GM19238 (cell line): ENCODE data around the gene WWP2.
A peak's percentile ranks its signal among the peaks of the same experiment; 100 is the strongest.
"Not testable (repeated sequence)": the region's sequence is repeated elsewhere in the genome, so short reads cannot be mapped to it uniquely, and the experiment has no call there.

Source experiments
- DNase-seq: peaks from one replicate; pipeline ENCODE4 v3.0.0; 2011; ENCODE audit warnings: low spot score; ENCODE audit not compliant: insufficient read length

WWP2 gene

DNA sequence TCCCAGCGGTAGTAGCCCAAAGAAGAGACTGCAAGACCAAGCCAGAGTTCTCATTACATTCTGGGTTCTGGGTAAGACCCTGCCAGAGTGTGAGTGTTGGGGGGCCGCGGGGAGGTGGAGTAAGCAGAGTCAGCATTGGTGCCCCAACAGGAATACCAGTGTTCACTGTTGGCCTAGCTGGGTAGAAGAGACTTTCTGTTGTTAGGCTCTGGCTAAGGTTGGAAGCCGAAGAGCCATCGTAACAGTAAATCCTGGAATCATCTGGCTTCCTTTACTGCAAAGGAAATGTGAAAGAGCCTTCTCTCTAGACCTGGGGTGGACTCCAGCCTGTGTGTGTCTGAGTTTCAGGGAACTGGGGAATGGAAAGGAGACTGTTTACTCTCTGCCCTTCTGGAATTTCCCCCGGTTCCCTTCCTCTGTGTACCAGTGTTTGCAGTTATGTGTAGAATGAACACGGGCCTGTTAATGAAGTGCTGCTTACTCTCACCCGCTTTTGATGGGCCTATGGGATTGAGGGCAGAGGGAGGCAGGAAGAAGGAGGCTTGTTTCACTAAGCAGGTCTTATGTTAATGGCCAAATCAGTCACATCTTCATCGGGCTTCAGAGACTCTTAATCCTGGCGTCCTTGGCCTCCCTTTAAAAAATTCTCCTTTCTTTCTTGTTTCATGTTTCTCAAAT, 68.5 kb downstream of the WWP2 start:
- DNase-seq, result no peak

- no peak for DNase-seq
Measured at GRCh38 chr16:69831212-69832123, 69.3 kb downstream of the WWP2 start.

- no peak for DNase-seq
Measured at GRCh38 chr16:69833357-69834282, 71.5 kb downstream of the WWP2 start.

- DNase-seq, result peak; percentile 33
Measured at GRCh38 chr16:69834807-69835466, 72.8 kb downstream of the WWP2 start.

- DNase-seq, result no peak
Measured at GRCh38 chr16:69836257-69836656, 74.1 kb downstream of the WWP2 start.

DNA sequence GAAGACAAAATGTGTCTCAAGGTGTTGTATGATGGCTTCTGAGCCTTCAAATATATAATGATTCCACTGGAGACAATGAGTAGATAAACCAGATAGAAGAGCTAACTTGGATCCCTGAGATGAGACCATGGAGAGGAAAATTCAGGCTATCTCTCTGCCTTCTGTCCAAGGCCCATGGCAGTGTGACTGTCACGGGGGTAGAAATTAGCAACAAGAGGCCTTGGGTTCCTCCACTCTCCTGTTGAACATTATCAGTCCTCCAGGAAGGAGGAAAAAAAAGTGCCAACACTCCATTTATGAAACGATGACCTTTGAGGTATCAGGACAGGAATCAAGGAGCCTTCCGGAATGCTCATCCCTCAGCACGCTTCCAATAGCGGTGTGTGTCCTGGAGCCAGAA, 75.2 kb downstream of the WWP2 start:
- DNase-seq, result no peak

- DNase-seq, result no peak
Measured at GRCh38 chr16:69838489-69838888, 76.4 kb downstream of the WWP2 start.

- no peak for DNase-seq
Measured at GRCh38 chr16:69839240-69839688, 77.1 kb downstream of the WWP2 start.

- DNase-seq, result no peak
Measured at GRCh38 chr16:69839798-69840409, 77.8 kb downstream of the WWP2 start.

- no peak for DNase-seq
Measured at GRCh38 chr16:69840975-69841374, 78.8 kb downstream of the WWP2 start.

- no peak for DNase-seq
Measured at GRCh38 chr16:69844441-69844840, 82.3 kb downstream of the WWP2 start.

- no peak for DNase-seq
Measured at GRCh38 chr16:69845181-69845580, 83.0 kb downstream of the WWP2 start.

DNA sequence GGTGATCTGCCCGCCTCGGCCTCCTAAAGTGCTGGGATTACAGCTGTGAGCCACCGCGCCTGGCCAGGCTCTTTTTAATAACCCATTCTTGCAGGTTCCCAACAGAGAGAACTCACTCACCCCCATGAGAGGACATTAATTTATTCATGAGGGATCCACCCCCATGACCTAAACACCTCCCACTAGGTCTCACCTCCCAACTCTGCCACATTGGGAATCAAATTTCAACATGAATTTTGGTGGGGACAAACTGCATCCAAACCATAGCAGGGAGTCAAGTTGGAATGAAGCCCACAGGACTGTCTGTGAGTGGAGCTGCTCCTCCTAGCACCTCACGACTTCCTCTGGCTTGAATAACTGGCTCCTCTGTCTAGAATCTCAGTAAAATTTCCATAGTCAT, 85.5 kb downstream of the WWP2 start:
- no peak for DNase-seq

DNA sequence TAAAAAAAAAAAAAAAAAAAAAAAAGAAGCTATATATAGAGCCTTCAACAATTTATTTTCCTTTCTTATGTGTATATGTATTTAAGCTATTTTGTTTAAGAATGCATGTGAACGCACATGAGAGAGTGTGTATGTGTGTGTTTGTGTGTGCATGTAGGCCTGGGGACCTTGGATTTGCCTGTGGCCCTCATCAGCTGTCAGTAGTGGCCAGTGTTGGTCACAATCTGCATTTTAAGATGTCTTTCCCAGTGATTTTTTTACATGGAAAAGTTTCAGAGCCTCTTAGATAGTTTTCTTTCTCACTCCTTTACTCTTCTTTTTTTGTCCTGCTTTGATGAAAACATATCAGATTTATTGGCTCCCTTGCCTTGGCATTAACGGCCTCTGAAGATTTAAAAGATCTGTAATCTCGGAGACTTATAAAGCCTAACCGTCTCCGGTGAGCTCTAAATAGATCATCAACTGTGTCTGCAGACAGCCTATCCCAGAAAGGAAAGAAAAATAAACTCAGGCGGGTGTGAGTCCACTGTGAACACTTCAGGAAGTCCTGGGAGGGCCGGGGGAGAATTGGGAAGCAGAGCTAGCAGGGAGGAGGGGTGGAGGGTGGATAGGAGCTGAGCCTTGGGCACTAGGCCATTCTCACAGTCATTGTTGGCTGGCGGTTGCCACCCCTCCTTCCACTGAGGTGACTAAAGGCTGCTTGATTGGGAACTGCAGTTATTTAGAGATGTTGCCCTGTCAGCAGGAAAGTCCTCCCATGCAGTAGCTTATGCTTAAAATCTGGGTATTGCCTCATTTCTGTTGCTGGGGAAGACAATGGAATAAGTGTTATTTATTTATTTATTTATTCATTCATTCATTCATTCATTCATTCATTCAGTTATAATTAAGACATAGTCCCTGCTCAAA, 86.8 kb downstream of the WWP2 start:
- no peak for DNase-seq

- DNase-seq, result no peak
Measured at GRCh38 chr16:69851491-69852240, 89.5 kb downstream of the WWP2 start.

DNA sequence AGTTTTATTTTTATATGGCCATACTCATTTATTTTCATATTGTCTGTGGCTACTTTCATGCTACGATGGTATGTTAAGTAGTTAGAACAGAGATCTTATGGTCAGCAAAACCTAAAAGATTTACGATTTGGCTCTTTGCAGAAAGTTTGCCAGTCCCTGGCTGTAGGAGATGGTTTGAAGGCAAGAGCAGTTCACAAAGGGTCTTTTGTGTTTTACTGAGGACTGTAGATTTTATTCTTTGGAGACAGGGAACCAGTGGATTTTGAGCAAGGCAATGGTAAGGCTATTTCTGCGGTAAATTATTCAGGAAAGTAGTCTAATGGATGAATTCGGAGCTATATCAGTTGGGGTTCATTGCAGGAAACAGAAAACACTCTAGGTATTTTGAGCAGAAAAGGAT, 90.7 kb downstream of the WWP2 start:
- no peak for DNase-seq

- DNase-seq, result no peak
Measured at GRCh38 chr16:69853481-69853880, 91.3 kb downstream of the WWP2 start.

DNA sequence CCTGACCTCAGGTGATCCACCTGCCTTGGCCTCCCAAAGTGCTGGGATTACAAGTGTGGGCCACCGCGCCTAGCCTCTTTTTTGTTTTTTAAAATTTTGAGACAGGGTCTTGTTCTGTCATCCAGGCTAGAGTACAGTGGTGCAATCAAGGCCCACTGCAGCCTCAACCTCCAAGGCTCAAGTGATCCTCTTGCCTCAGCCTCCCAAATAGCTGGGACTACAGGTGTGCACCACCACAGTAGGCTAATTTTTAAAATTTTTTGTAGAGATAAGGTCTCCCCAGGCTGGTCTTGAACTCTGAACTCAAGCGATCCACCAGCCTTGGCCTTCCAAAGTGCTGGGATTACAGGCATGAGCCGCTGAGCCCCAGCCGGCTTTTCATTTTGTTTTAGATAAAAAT, 92.6 kb downstream of the WWP2 start:
- not testable (repeated sequence) for DNase-seq

DNA sequence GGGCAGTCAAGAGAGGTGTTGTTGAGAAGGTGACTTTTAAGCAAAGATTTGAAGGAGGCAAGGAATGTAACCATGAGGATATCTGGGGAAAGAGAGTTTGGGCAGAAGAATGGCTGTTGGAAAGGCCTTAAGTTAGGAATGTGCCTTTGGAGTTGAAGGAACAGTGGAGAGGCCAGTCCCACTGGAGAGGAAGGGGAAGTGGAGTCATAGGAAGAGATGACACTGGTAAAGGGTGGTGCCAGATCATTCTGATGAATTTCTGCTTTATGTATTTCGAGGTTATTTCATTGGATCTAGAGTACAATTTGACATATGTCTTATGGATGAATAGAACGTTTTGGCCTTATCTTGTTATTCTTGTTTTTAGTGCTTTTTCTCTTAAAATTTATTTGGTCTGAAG, 93.5 kb downstream of the WWP2 start:
- no peak for DNase-seq
